GM19463 (cell line): Measurements from ENCODE around the gene MYADM.
"Not testable (repeated sequence)": the region's sequence is repeated elsewhere in the genome, so short reads cannot be mapped to it uniquely, and the experiment has no call there.

ENCODE experiments used
- ATAC-seq: cut with Tn5 transposase; IDR thresholded peaks from one replicate; pipeline ENCODE4 v1.9.1; 2021; ENCODE audit warnings: mild to moderate bottlenecking, moderate library complexity; ENCODE audit not compliant: unreplicated experiment

The MYADM gene, protein sequence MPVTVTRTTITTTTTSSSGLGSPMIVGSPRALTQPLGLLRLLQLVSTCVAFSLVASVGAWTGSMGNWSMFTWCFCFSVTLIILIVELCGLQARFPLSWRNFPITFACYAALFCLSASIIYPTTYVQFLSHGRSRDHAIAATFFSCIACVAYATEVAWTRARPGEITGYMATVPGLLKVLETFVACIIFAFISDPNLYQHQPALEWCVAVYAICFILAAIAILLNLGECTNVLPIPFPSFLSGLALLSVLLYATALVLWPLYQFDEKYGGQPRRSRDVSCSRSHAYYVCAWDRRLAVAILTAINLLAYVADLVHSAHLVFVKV

DNA sequence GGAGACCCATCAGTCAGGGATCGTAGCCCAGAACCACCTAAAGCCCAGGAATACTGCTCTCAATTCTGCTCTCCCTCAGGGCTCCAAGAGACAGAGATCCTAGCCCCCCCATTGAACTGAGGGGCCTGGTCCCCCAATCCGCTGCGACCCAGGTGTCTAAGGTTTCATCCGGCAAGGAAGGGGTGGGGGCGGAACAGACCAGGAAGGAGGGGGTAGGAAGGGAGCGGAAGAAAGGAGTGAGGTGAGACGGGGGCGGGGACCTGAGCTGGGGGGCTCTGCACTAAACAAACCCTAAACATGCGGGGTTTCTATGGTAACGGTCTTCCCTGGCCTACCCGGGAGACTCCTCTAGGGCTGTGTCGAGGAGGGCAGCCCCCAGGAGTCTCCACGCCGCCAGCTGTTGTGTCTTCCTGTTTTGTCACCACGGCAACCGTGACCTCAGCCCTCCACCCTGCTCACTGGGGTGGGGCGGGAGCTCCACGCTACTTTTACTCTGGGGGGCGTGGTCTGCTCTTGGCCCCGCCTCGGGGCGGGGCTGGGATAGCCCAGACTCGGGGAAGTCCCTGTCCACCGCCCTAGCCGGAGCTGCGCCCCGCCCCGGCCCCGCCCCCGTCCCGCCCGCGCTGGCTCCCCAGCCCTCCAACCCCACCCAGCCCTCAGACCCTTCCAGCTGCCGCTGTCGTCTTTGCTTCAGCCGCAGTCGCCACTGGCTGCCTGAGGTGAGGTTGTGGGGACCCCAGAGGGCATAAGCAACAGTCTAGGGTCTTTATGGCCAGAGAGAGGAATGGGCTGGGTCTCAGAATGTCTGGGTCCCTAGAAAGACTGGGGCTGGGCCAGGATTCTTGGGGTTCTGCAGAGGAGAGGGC is at the start of gene MYADM:
Gene MYADM, plus strand, starts transcription at position 659 of the 866 bp plus-strand sequence. CDS start 5,647 bp downstream, outside the sequence.
- ATAC-seq: peak; percentile 60

GRCh38 chr19:53818756-53819155 is 48.9 kb upstream of the MYADM start:
- no peak for ATAC-seq

DNA sequence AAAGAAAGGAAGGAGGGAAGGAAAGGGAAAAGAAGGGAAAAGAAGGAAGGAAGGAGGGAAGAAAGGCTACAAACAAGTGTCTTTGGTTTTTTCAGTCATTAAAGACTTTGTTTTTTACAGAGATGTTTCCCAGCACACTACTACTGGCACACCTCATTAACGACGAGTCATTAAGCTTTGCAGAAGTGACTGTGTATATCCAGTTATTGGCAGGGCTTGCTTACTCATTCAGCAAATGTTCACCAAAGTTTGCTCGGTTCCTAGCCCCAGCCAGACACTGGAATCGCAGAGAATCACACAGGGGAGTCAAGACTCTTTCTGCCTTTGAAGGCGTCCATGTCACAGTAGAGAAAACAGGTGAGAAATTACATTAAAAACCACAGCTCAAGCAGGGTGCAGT is 47.8 kb upstream of the MYADM start:
- ATAC-seq: no peak

DNA sequence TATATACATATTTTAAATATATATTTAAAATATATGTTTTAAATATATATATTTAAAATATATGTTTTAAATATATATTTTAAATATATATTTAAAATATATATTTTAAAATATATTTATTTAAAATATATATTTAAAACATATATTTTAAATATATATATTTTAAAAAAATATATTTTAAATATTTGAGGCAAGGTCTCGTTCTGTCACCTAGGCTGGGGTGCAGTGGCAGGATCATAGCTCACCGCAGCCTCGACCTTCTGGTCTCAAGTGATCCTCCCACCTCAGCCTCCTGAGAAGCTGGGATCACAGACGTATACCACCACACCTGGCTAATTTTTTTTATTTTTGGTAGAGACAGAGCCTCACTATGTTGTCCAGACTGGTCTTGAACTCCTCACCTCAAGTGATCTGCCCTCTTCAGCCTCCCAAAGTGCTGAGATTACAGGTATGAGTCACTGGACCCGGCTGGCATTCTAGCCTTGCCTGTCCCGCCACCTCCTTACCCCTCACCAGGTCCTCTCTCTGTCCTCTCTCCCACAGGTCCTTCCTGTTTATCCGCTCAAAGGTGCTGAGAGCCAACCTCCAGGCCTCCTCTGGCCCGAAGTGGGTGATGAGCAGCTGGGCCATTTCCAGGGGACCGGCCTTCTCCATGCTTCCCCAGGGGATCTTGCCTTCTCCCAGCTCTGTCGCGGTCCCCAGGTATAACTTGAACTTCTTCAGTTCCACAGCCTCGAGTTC is 44.1 kb upstream of the MYADM start:
- ATAC-seq: no peak

DNA sequence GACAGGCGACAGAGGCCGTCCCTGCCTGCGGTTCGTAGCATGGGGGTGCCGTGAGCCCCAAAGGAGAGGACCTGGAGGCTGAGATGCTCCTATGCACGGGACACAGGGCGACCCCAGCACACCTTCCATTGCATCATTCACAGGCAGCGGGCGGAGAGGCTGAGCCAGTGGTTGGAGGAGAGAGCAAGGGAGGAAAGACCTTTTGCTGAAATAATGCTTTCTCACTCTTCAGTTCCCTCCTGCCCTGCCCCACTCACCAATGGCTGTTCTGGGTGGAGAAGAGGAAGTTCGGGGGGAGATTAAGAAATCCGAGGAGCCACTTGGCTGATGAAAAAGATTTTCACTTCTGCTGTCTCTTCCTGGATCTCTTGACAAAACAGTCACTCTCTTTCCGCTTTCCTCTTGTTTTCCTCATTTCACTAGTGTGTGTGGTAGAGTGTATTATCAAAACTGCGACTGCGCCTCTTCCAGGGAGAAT is 43.5 kb upstream of the MYADM start, which contains the start of gene NLRP12:
Gene NLRP12, minus strand, starts transcription at position 181 of the 478 bp plus-strand sequence. Its CDS starts 140 bp downstream, at position 41.
- no peak for ATAC-seq

DNA sequence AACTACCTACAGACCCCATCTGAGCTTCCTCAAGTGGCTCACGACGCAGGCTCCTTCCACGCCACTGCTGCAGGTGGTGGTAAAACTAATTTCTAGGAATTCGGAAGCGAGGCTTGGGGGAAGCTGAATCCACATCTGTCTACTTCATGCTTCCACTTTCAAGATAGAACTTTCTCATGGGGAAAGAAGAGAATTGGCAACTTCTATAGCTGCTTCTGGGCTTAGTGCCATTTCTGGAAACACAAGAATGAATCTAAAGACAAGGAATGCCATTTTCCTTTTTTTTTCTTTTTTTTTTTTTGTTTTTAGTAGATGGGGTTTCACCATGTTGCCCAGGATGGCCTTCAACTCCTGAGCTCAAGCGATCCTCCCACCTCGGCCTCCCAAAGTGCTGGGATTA is 40.8 kb upstream of the MYADM start:
- ATAC-seq: no peak

DNA sequence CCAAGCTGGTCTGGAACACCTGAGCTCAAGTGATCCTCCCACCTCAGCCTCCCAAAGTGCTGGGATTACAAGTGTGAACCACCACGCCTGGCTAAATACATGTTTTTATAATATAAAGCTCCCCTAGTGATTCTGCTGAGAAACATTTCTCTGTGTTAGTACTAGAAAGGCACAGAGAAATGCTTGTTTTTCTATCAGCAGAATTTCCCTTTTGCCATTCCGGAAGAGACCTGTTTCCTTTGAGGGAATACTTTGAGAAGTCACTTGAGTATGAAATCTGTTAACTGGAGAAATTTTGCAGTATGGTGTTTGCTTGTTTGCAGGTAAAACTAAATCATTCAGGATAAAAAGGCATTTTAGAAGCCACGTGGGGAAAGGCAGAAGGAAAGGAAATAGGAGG is 39.2 kb upstream of the MYADM start:
- no peak for ATAC-seq

DNA sequence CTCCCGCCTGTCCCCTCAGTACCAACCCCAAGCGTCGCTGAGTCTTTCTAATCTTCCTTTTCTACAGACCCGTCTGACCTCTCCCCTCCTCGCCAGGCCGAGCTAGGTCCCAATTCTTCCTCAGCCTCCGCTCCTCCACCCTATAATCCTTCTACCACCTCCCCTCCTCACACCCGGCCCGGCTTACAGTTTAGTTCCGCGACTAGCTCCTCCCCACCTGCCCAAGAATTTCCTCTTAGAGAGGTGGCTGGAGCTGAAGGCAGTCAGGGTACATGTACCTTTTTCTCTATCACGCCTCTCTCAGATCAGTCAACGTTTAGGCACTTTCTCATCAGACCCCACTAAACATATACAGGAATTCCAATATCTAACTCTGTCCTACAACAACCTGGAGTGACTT is 34.8 kb upstream of the MYADM start:
- not testable (repeated sequence) for ATAC-seq

DNA sequence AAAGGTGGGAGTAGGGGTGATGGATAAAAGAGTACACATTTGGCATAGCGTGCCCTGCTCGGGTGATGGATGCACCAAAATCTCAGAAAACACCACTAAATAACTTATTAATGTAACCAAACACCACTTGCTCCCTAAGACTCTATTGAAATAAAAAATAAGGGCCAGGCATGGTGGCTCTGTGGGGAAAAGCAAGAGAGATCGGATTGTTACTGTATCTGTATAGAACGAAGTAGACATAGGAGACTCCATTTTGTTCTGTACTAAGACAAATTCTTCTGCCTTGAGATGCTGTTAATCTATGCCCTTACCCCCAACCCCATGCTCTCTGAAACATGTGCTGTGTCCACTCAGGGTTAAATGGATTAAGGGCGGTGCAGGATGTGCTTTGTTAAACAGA is 29.2 kb upstream of the MYADM start:
- ATAC-seq: not testable (repeated sequence)

- not testable (repeated sequence) for ATAC-seq
Observed at GRCh38 chr19:53840241-53840640, 27.4 kb upstream of the MYADM start.

DNA sequence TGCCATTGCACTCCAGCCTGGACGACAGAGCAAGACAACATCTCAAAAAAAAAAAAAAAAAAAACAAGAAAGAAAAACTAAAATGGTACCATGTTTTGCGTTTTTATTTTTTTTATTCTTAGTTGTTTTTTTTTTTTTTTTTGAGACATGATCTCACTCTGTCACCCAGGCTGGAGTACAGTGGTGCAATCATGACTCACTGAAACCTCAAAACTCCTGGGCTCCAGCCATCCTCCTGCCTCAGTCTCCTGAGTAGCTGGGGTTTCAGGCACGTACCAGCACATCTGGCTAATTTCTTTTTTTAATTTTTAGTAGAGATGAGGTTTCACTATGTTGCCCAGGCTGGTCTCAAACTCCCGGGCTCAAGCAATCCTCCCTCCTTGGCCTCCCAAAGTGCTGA is 26.8 kb upstream of the MYADM start:
- ATAC-seq: not testable (repeated sequence)

DNA sequence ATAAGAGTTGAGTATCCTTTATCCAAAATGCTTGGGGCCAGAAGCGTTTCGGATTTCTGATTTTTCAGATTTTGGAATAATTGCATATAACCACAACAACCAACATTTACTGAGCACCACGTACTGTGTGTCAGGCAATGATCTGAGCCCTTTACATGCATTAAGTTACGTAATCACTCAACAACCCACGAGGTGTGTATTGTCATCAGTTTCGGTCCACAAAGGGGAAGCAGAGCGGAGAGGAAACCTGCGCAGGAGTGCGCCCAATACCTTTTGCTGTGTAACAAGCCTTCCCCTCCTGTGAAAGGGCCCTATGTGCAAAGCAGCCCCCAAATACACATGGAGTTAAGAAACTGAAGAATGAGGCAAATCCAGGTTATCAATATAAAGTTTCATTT is 22.8 kb upstream of the MYADM start:
- ATAC-seq: no peak

- no peak for ATAC-seq
Observed at GRCh38 chr19:53847555-53847954, 20.1 kb upstream of the MYADM start.

DNA sequence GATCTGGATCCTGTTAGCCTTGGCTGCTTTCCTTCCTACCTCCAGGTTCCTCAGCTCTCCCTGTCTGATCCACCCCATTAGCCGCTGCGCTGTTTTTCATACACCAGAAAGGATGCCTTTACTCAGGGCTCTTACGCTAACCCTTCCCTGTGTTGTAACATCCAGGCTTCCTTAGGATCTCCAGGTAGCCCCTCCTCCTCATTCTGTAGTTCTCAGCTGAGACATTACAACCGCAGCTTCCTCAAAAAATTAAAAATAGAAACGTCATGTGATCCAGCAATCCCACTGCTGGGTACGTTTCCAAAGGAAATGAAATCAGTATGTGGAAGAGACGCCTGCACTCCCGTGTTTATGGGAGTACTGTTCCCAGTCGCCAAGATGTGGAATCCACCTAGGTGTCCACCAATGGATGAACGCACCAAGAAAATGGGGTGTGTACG is 18.4 kb upstream of the MYADM start:
- ATAC-seq: no peak

- ATAC-seq: no peak
Observed at GRCh38 chr19:53853707-53854106, 14.0 kb upstream of the MYADM start.

DNA sequence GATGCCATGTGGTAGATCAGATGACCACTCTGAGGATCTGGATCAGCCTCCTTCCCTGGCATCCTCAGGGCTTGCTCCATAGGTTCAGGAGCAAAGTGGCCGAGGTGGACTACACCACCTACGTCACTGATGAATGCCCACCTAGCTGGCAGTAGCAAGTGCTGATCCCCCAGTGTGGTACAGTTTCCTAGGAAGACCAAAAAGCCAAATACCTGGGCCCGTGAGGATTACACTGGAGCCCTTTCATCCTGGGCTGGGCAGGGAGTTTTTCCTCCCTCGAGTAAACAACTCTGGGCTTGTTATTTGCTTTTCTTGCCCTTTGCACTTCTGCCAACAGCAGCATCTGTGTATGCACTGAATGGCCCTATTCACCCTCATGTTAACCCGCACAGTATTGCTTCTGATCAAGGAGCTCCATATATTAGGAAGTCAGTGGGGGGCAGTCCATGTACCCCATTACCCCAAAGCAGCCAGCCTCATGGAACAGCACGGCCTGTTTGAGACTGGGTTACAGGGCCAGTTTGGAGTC is 3.3 kb upstream of the MYADM start:
- ATAC-seq: no peak

DNA sequence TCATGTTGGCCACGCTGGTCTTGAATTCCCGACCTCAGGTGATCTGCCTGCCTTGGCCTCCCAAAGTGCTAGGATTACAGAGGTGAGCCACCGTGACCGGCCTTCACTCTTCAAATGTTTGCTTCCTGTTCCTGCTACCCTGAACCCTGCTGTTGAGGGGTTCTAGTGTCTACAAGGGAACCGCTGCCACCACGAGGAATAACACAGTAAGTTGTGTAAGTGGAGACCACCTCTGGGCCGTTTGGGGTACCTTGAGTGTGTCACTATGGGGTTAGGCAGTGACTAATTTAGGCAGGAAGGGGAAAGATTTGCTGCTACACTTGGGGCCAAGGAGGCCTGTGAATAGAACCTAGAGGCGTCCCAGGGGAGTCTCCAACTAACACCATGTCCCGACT is 2.2 kb upstream of the MYADM start:
- no peak for ATAC-seq

GRCh38 chr19:53865918-53866864 is 1.5 kb upstream of the MYADM start:
- ATAC-seq: no peak

DNA sequence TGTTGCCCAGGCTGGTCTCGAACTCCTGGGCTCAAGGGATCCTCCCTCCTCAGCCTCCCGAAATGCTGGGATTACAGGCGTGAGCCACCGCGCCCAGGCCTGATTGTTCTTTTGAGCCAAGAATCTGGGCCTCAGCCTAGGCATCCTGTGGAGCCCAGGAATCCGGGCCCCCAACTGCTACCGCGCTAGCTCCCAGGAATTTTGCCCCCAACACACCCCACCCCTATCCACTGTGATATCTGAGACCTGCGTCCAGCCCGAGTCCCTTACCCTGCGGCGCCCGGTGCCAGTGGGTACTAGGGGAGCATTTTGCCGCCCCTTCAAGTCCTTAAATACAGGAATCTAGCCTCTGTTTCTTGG is 838 bp upstream of the MYADM start:
- no peak for ATAC-seq
